Measurements from ENCODE around the gene PTPRJ.

The PTPRJ gene

DNA sequence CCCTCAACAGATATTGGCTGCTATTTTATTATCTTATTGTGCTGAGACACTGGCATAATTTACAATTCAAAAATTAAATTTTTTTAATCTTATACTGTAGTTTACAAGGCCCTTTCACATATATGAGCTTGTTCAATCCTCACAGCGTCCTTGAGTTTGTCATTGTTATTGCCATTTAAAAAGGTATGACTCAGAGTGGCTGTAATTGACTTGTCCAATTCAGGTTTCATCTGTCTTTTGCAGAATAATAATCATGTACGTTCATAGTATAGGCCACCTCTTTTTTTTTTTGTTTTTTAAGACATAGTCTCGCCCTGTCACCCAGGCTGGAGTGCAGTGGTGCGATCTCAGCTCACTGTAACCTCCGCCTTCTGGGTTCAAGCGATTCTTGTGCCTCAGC, 11.5 kb downstream of the PTPRJ start:
- no peak overlapping the region for H3K4me3 ChIP-seq (ENCODE audit: low read length)
- DNase-seq (ENCODE audit: low read depth, low spot score) = no peak

- H3K4me3 ChIP-seq (ENCODE audit: low read length) = no peak overlapping the region
- DNase-seq (ENCODE audit: low read depth, low spot score) = no peak
These were observed 12.8 kb downstream of the PTPRJ start for GRCh38 chr11:47992959-47993820.

- DNase-seq (ENCODE audit: low read depth, low spot score) = no peak
- H3K4me3 ChIP-seq (ENCODE audit: low read length) = no peak overlapping the region
These were observed 14.1 kb downstream of the PTPRJ start for GRCh38 chr11:47994417-47994816.

GRCh38 chr11:47995360-47995769, 15.0 kb downstream of the PTPRJ start:
- H3K4me3 ChIP-seq (ENCODE audit: low read length) = no peak overlapping the region
- DNase-seq (ENCODE audit: low read depth, low spot score) = no peak

GRCh38 chr11:47997063-47998053, 17.0 kb downstream of the PTPRJ start:
- DNase-seq (ENCODE audit: low read depth, low spot score) = no peak
- H3K4me3 ChIP-seq (ENCODE audit: low read length) = no peak overlapping the region

- DNase-seq (ENCODE audit: low read depth, low spot score) = no peak
- H3K4me3 ChIP-seq (ENCODE audit: low read length) = no peak overlapping the region
These were observed 18.0 kb downstream of the PTPRJ start for GRCh38 chr11:47998345-47998732.

GRCh38 chr11:47998733-47999359, 18.5 kb downstream of the PTPRJ start:
- DNase-seq (ENCODE audit: low read depth, low spot score) = no peak
- no peak overlapping the region for H3K4me3 ChIP-seq (ENCODE audit: low read length)

DNA sequence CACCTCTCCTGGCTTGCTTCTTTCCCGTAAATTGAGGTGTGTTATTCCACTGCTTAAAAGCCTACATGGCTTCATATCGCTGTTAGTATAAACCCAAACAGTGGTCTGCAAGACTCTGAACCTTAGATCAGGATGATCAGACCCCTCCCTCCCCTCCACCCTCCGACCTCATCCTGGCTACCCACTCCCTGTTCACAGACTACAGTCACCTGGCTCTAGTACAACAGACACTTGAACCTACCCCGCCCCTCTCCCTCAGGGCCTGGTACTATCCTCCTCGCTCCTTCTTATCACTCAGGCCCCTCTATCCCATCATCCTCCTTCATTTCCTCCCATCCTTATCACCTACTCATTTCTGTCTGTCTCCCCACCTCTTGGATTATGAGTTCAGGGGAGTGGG, 20.1 kb downstream of the PTPRJ start:
- no peak for DNase-seq (ENCODE audit: low read depth, low spot score)
- H3K4me3 ChIP-seq (ENCODE audit: low read length) = no peak overlapping the region

DNA sequence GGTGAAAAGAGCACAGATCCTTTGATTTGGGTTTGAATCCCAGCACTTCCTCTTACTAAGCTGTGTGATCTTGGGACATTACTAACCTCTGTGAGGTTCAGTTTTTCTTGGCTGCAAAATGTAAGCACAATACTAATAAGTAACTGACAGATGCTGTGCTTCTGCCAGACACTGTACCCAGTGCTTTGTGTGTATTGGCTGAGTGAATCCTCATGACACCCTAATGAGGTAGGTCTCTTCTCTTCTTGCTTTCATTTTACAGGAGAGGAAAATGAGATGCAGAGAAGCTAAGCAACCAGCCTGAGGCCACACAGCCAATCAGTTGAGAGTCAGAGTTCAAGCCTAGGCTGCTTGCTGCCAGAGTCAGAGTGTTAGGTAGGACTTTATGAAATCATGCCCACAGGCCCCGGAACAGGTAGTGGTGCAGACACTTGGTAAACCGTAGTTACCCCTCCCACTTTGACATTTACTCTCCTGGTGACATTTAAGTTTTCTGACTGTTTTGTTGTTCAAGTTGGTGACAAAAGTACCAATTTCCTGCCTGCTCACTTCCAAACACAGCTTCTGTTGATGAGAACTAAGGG, 21.2 kb downstream of the PTPRJ start:
- peak; percentile 60 for DNase-seq (ENCODE audit: low read depth, low spot score)
- no peak overlapping the region for H3K4me3 ChIP-seq (ENCODE audit: low read length)

GRCh38 chr11:48002561-48002960, 22.2 kb downstream of the PTPRJ start:
- H3K4me3 ChIP-seq (ENCODE audit: low read length) = no peak overlapping the region
- no peak for DNase-seq (ENCODE audit: low read depth, low spot score)

GRCh38 chr11:48003926-48004325, 23.6 kb downstream of the PTPRJ start:
- no peak overlapping the region for H3K4me3 ChIP-seq (ENCODE audit: low read length)
- DNase-seq (ENCODE audit: low read depth, low spot score) = no peak

GRCh38 chr11:48004456-48004855, 24.1 kb downstream of the PTPRJ start:
- no peak for DNase-seq (ENCODE audit: low read depth, low spot score)
- H3K4me3 ChIP-seq (ENCODE audit: low read length) = no peak overlapping the region

- H3K4me3 ChIP-seq (ENCODE audit: low read length) = no peak overlapping the region
- DNase-seq (ENCODE audit: low read depth, low spot score) = no peak
These were observed 24.8 kb downstream of the PTPRJ start for GRCh38 chr11:48005136-48005535.

DNA sequence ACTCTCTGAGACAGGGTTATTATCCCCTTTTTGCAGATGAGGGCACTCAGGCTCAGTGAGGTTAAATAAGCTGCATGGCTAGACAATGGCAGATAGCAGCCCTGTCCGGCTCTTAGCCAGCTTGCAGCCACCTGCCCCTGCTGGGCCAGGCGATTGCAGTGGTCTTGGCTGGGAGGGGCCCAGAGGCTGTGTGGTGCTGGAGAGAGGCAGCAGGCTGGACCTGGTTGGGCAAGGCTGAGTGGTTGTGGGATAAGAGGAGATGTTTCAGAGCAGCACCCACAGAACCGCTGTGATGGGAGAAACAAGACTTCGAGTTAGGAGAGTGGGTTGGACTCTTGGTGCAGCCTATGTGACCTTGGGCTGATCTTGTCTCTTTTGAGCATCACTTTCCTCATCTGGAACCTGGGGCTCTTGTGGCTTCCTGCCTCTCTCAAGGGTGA, 25.5 kb downstream of the PTPRJ start:
- no peak for DNase-seq (ENCODE audit: low read depth, low spot score)
- no peak overlapping the region for H3K4me3 ChIP-seq (ENCODE audit: low read length)

DNA sequence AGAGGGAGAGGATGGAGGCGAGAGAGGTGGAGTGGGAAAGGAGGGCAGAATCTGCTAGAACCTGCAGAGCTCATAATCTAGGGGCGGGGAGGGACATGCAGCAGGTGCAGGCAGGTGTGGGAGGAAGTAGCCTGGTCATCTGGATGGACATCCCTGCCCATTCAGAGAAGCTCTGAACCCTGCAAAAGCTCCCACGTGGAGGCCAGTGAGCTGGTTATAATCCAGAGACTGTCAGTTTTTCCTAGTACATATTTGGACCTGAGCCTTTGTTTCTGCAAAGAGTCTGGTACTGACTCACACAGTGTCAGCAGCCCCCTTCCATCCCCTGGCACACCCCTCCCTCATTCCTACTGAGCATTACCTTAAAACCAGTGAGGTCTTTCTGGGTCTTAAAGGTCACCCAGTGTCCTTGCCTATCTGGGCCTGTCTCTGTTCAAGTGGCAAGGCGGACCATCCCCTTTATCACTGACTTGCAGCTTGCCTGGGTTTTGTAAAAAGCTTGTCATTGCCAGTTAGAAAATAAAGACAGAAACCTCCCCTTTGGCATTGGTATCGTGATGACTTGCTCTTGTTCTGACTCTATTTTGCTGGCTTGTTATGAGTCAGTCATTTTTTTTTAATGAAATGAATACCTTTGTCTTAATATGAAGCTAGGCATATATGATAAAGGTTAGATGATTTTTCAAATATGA, 26.1 kb downstream of the PTPRJ start:
- no peak for DNase-seq (ENCODE audit: low read depth, low spot score)
- H3K4me3 ChIP-seq (ENCODE audit: low read length) = no peak overlapping the region

DNA sequence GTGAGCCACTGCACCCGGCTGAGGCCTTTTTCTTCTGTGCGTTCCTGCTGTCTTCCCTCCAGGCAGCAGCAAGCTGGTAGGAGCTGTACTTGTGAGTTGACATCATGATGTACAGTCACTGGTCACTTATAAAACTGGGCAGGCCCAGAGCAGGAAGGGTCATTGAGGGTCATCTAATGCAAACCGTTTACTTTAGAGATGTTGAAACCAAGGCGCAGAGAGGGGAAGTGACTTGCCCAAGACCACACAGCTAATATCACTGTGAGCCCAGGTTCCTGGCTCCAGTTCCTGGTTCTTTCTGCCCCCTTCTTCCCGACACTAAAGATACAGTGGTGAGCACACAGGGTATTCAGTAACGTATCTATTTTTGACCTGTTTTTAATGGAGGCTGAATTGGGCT, 27.3 kb downstream of the PTPRJ start:
- no peak overlapping the region for H3K4me3 ChIP-seq (ENCODE audit: low read length)
- no peak for DNase-seq (ENCODE audit: low read depth, low spot score)

- DNase-seq (ENCODE audit: low read depth, low spot score) = no peak
- H3K4me3 ChIP-seq (ENCODE audit: low read length) = no peak overlapping the region
These were observed 28.6 kb downstream of the PTPRJ start for GRCh38 chr11:48008951-48009270.

DNA sequence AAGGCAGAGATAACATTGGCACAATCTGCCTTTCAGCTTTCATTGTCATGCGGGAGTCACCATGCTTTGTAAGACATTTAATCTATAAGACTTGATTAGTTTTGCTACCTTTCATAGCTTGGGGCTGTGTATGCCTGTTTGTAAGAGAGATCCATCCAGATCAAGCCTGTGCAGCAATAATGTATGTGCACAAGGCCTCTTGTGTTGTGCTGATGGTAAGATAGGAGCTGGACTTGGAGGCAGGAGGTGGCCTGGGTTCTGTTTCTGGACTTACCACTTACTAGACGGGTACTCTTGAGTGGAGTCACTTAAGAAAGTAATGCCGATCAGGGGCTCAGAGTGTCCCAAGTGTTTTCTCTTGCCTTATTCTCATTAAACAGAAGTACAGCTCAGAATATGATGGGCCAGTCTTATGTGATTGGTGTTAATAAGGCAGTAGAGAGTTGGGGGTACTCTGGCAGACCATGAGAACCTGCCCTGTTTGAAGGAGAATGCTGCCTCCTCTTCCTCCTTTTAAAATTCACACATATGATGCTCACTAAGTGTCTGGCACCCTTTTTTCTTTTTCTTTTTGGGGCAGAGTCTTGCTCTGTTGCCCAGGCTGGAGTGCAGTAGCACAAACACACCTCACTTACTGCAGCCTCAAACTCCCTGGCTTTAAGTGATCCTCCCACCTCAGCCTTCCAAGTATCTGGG, 30.9 kb downstream of the PTPRJ start:
- H3K4me3 ChIP-seq (ENCODE audit: low read length) = no peak overlapping the region

More for the DNA sequence above, 30.9 kb downstream of the PTPRJ start:
- DNase-seq (ENCODE audit: low read depth, low spot score) = no peak
